Measurements from ENCODE around the gene NR2F1.
A peak's percentile ranks its signal among the peaks of the same experiment; 100 is the strongest.

The NR2F1 gene

DNA sequence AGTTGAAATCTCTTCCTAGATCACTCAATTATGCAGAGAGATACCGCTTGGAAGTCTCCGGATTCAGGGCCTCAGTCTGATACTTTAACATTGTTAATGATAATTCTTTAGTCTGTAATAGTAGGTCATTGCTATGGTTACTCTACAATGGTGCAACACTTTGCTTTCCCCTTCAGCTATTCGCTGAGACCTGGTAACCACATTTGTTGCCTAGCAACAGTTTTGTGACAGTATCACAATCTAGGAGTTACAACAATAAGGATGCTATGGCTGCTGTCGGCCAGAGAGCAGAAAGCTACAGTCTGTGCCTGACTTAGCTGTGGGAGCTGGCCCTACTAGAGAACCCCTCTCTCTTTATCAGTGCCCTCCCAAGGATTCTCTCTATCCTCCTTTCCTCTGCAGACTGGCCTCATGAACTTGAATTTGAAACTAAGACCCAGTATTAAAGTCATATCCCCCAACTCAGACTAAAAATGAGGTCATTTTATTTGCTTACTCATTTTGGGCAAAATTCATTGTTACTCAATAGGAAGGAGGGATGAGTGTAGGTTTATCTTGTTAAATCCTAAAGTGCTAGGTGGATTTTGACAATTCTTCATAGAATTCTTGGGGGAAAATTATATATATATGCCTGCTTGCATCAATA is 39.3 kb downstream of the NR2F1 start:
- DNase-seq (ENCODE audit: extremely low spot score, insufficient read length, low read depth) (no peak), FAIRE-seq (no peak)

GRCh38 chr5:93623153-93623552 is 40.1 kb downstream of the NR2F1 start:
- FAIRE-seq = no peak
- DNase-seq (ENCODE audit: extremely low spot score, insufficient read length, low read depth) = no peak

GRCh38 chr5:93626801-93627200 is 43.8 kb downstream of the NR2F1 start:
- FAIRE-seq (no peak), DNase-seq (ENCODE audit: extremely low spot score, insufficient read length, low read depth) (no peak)

- no peak for DNase-seq (ENCODE audit: extremely low spot score, insufficient read length, low read depth)
- no peak for FAIRE-seq
Measured at GRCh38 chr5:93632327-93632726, 49.3 kb downstream of the NR2F1 start.

DNA sequence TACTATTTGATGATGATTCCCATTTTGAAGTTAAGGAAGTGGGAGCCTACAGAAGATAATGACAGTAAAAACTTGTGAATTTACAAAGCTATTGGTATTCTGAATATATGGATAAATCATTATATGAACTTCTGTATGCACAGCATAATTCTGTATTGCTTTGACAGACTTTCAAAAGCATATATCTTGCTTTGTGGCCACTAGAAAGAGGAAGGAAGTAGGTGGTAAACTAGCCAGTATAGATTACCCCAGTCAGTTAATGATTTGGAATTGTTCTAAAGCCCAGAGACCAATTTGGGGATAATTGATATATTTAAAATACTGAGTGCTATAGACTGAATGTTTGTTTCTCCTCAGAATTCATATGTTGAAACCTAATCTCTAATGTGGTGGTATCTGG is 53.0 kb downstream of the NR2F1 start:
- FAIRE-seq (peak; percentile 64), DNase-seq (ENCODE audit: extremely low spot score, insufficient read length, low read depth) (no peak)

DNA sequence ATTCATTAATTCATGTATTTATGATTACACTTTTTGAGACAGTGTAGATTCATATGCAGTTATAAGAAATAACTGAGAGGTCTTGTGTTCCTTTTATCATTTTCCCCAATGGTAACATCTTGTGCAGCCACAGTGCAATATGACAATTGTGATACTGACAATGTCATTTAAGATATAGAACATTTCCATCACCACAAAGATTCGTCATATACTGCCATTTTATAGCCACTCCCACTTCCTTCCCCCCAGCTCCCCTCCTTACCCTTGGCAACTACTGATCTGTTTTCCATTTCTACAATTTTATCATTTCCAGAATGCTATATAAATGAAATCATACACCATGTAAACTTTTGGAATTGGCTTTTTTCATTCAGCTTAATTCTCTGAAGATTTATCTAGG is 53.8 kb downstream of the NR2F1 start:
- no peak for DNase-seq (ENCODE audit: extremely low spot score, insufficient read length, low read depth)
- peak; percentile 5 for FAIRE-seq

DNA sequence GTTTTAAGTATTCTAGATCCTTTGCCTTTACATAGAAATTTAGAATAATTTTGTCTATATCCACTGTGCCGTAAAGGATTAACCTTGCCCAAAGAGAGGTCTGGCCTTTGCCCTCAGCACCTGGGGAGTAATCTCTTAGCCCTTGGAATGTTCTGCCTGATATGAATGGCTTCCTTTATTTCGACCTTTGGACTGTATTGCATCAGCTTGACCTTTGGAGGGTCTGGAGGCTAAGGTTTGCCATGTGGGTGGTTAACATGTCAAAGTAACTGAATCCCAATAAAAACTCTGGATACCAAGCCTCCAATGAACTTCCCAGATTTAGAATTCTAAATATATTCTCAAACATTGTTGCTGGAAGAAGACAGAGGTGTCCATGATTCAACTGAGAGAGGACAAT is 54.7 kb downstream of the NR2F1 start:
- DNase-seq (ENCODE audit: extremely low spot score, insufficient read length, low read depth) (no peak), FAIRE-seq (peak; percentile 21)

- no peak for FAIRE-seq
Measured at GRCh38 chr5:93642526-93642925, 59.5 kb downstream of the NR2F1 start.

More at GRCh38 chr5:93642526-93642925, 59.5 kb downstream of the NR2F1 start:
- DNase-seq (ENCODE audit: extremely low spot score, insufficient read length, low read depth) = no peak

All from GM18507 (cell line).